ENCODE results near the gene MSI1.

The MSI1 gene

DNA sequence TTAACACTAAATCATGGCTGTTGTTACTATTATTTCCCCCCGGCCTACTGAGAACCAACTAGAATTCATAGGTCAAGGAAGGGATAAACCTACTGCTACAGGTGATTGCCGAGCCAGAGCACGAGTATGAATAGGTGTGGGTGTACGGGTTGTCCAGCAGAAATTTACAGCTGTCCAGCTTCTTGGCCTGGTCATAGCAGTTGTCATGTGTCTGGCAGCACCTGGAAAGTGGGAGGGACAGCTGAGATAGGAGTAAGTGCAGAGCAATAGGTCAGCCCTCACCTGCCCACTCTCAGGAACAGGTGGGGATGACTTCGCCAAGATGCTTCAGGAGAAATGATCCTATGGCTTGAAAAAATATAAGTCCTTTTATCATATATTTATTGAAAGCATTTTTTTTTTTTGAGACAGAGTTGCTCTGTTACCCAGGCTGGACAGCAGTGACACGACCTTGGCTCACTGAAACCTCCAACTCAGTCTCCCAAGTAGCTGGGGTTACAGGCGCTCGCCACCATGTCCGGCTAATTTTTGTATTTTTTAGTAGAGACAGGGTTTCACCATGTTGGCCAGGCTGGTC is 44.0 kb downstream of the MSI1 start:
- DNase-seq (ENCODE audit: low read depth in 3 of 3, low spot score in 1 of 3) = no peak

DNA sequence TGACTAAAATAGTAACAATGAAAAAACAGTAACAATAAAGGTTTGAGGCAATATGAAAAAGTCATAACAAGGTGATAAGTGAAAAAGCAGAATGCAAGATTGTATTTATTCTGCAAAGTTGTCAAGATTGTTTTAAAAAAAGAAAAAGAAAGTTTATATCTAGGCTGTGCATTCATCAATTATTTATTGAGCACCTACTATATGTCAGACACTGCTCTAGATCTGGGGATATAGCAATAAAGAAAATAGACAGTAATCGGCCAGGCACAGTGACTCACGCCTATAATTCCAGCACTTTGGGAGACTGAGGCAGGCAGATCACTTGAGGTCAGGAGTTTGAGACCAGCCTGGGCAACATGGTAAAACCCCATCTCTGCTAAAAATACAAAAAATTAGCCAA is 45.2 kb downstream of the MSI1 start:
- DNase-seq (ENCODE audit: low read depth in 3 of 3, low spot score in 1 of 3) = no peak

DNA sequence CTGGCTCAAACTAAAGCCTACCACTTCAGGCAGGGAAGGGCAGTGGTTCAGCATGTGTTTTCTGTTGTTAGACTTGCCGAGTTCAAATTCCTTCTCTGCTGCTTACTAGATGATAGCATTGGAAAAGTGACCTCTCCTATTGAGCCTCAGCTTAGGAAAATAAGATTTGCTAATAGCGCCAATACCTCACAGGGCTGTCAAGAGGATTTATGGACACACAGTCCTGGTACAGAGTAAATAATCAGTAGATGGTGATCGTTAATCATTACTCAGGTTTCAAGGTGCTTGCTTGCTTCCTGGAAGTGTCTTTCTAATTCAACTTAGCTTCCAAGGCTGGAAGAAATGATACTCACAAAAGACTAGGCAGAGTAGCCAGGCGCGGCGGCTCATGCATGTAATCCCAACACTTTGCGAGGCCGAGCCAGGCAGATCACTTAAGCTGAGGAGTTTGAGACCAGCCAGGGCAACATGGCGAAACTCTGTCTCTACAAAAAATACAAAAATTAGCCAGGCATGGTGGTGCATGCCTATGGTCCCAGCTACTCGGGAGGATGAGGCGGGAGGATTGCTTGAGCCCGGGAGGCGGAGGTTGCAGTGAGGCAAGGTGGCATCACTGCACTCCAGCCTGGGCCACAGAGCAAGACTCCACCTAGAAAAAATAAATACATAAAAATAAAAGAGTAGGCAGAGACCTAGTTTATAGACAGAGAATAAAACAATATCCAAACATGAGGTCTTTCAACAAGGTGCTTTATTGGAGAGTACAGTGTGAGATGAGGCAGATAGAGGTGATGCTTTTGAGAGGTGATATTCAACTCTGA is 47.4 kb downstream of the MSI1 start:
- no peak for DNase-seq (ENCODE audit: low read depth in 3 of 3, low spot score in 1 of 3)

DNA sequence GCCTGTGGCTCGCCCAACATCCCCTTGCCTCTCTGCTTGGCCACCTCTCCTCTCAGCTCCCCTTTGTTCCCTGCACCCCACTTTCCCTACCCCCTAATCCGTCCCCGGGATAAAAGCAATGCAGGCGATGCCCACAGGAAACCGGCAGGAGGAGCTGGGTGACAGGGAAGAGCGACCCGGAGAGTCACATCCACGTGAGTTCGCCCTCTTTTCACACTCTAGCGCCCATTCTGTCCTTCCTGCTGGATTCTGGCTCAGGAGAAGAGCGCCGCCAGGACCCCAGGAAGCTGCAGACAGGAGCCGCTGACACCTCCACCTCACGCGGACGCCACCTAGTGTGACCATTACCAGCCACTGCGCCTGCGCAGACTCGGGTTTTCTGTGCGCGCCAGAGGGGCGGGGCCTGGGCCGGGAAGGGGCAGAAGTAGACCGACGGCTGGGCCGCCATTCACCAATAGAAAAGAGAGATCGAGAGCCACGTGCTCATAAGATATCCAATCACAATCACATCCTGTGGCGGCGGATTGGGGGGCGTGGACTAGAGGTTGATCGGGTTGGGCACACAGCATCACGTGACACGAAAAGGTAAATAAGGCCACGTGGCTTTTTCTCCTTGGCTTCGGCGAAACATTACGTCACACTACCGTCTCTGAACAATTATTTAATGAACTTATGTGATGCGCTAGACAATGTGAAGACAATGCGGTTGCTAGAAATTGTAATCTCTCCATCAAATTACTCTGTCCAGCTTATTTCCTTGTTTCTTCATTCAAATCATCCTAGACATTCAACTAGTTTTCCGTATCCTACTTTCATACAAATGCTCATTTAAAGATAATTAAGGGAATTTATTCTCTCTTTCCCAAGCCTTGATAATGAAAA is 51.5 kb downstream of the MSI1 start:
- peak; percentile 99 to 100 (median 100) for DNase-seq (ENCODE audit: low read depth in 3 of 3, low spot score in 1 of 3)

DNA sequence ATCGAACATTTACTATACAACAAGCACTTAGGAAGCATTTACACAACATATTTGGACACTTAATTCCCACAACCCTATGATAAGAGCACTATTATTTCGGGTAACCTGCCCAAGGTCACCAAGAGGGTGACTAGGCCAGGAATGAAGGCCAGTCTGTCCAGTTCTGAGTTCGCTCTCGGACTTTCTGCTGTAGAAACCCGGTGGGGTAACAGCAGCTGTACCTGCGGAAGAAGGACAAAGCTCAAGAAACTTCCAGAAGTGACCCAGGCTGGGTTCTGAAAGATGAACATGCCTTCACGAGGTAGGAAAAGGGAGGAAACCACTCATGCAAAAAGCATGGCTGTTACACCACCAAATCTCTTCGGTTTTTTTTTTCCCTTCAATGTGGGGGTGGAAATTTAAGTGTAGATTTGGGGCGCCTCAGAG is 52.2 kb downstream of the MSI1 start:
- DNase-seq (ENCODE audit: low read depth in 3 of 3, low spot score in 1 of 3) = no peak

DNA sequence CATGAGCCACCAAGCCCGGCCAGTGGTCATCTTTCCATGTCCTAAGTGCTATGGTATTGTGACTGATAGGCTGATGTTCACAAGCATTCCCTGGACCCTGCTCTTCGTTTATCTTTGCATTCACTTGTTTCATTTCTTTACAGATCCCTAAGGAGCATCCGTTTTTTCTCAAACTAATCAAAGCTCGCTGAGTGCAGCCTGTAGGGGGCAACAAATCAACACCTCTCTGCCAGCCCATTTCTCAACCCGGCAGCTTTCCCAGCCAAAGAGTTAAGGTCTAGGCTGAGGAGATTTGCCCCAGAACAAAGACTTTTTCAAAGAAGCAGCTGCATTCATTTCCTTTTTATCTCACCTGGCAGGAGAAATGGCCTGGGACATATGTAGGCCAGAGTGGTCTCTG is 54.7 kb downstream of the MSI1 start:
- DNase-seq (ENCODE audit: low read depth in 3 of 3, low spot score in 1 of 3) = no peak

DNA sequence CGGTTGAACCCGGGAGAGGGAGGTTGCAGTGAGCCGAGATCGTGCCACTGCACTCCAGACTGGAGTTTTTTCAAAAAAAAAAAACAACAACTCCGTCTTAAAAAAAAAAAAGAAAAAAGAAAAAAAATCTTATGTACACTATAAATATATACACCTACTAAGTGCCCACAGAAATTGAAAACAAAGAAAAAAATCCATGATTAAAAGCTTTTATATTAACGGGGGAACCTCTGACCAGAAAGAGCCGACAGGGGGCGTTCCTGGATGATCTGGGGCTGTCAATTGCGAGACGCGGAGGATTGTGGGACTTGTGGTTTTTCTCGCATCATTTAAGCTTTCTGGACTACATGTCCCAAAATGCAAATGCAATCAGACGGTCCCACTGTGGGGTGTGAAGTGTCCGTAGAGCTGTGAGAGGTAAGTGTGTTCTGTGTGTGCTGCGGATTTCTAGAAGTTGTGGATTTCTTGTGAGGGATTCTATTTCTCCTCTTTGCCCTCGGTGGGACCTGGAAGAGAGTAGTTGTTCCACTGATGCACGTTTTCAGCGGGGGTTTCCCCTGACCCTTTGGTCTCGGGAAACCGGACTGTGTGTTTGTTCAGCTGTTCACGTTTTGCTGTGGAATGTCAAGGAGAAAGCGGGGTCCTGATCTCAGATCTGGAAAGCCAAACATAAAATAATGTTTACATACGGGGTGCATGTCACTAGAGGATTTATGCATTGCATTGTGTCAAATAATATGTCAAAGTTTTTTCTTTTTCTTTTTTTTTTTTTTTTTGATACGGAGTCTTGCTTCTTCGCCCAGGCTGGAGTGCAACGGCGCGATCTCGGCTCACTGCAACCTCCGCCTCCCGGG is 66.8 kb downstream of the MSI1 start, which contains the start of gene SIRT4:
Gene SIRT4 (plus strand): TSS at position 360 of the 854 bp plus-strand sequence. CDS start 1,241 bp downstream, outside the sequence.
- peak; percentile 67 to 74 (median 73) for DNase-seq (ENCODE audit: low read depth in 3 of 3, low spot score in 1 of 3)

DNA sequence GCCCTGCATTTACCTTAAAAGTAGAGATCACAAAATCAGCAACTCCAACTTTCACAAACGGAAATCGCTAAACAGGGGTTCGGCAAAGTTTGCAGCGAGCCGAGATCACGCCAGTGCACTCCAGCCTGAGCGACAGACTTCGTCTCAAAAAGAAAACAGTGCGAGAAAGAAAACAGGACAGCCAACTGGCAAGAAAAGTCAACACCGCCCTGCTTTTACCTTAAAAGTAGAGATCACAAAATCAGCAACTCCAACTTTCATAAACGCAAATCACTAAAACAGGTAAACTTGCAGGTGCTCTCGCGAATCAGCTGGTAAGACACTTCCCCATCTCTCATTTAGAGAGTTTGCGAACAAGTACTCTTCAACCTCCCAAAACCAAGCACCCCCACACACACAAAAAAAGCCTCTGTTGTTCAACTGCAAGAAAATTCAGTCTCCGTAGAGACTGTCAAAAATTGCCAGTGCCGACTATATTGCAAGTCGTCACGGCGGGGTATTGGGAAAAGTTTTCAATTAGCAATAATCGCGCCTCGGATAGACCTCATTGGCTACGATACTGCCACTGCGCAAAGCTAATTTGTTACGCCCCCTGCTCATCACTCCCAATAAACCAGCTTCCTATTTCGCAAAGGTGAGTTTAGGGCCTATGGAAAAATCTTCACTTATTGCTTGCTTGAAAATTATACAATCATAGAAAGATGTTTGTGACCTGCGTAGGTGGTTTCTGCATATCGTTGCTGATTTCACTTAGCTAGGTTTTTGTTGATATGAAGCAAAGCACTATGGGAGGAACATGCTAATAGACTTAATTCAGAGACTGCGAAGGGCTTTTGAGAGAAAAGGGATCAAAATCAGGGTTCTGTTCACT is 76.1 kb downstream of the MSI1 start, which contains the start of gene RNU4-1:
Gene RNU4-1 (minus strand): TSS at position 577 of the 871 bp plus-strand sequence.
- peak; percentile 40 to 59 (median 48) for DNase-seq (ENCODE audit: low read depth in 3 of 3, low spot score in 1 of 3)

DNA sequence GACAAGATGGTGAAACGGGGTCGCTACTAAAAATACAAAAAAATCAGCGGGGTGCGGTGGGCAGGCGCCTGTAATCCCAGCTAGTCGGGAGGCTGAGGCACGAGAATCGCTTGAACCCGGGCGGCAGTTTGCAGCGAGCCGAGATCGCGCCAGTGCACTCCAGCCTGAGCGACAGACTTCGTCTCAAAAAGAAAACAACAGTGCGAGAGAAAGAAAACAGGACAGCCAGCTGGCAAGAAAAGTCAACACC is 76.6 kb downstream of the MSI1 start:
- no peak for DNase-seq (ENCODE audit: low read depth in 3 of 3, low spot score in 1 of 3)

Data from stimulated activated CD4-positive, alpha-beta T cell treated with anti-CD3 and anti-CD28 coated beads, TNF-alpha, amount 100 ng/mL, for 1 hour (primary cell).